ENCODE results near the gene LRRC4.

Gene LRRC4

DNA sequence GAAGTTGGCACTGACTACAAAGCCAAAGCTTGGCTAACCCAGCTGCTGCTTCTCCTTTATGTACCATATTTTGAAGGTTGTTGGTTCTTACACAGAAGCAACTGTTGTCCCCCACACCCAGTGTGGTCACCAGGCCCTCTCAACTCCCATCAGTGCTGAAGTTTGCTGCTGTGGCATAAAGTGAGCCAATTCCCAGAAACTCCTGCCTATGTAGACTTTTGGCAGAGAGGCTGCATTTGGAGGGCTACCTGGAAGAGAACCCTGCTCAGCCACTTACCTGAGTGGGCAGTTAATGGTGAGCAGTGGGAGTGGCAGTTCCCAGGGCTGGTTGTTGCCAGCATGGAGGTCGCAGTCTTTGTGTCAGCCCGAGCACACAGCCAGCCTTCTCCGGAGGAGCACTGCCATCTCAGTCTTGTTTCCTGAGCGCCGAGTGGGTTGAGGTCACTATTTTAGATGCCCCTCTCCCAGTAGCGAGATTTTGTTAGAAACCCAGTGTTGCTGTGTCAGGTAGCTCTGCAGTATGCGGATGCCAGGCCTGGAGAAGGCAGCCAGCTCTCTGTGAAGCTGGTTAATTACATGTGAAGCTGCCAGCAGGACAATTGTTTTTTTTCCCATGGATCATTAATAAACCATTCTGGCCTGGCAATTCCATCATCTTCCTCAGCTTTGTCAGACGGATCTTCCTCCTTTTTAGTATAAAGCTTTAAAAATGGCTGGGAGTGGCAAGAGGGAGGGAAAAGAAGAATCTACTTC lies 24.5 kb downstream of the LRRC4 start:
- Histone ChIP-seq H3K4me1 (ENCODE audit: insufficient read depth, poor library complexity, severe bottlenecking) (no peaks in the 10 kb centered on the region), H3K27ac (ENCODE audit: poor library complexity, severe bottlenecking) (no peak overlapping the region), H3K4me3 (ENCODE audit: severe bottlenecking) (no peak overlapping the region), H3K27me3 (ENCODE audit: insufficient read depth, poor library complexity, severe bottlenecking) (no peaks in the 10 kb centered on the region), H3K9me3 (ENCODE audit: severe bottlenecking) (no peaks in the 10 kb centered on the region), H3K36me3 (ENCODE audit: low read depth) (no peaks in the 10 kb centered on the region)
- no peak for DNase-seq (ENCODE audit: low spot score)
- no peak for ATAC-seq (ENCODE audit: low read depth)
- TF ChIP-seq, protein P1, sequence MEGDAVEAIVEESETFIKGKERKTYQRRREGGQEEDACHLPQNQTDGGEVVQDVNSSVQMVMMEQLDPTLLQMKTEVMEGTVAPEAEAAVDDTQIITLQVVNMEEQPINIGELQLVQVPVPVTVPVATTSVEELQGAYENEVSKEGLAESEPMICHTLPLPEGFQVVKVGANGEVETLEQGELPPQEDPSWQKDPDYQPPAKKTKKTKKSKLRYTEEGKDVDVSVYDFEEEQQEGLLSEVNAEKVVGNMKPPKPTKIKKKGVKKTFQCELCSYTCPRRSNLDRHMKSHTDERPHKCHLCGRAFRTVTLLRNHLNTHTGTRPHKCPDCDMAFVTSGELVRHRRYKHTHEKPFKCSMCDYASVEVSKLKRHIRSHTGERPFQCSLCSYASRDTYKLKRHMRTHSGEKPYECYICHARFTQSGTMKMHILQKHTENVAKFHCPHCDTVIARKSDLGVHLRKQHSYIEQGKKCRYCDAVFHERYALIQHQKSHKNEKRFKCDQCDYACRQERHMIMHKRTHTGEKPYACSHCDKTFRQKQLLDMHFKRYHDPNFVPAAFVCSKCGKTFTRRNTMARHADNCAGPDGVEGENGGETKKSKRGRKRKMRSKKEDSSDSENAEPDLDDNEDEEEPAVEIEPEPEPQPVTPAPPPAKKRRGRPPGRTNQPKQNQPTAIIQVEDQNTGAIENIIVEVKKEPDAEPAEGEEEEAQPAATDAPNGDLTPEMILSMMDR (IDR thresholded peaks at IDR 0.05; ENCODE audit: poor library complexity, severe bottlenecking): no peak

DNA sequence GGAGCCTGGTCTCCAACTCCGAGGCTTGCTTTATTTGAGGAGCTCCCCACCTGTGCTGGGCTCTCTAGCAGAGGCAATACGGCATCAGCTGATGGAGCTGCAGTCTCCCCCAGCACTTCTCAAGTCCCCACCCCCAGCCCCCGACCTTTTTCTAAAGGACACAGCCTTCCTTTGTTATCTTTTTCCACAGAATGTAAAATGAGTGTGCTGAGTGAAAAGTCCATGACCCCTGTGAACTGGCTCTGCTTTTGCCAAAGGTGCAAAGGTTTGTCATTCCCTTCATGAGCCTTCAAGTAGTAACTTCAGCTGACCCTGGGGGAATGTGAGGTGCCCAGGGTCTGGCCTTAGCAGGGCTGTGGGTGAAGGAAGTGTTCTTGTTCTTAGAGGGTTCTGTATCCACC lies 25.5 kb downstream of the LRRC4 start:
- Histone ChIP-seq H3K4me1 (ENCODE audit: insufficient read depth, poor library complexity, severe bottlenecking) (no peaks in the 10 kb centered on the region), H3K4me3 (ENCODE audit: severe bottlenecking) (no peak overlapping the region), H3K9me3 (ENCODE audit: severe bottlenecking) (no peaks in the 10 kb centered on the region), H3K36me3 (ENCODE audit: low read depth) (no peaks in the 10 kb centered on the region), H3K27ac (ENCODE audit: poor library complexity, severe bottlenecking) (no peak overlapping the region), H3K27me3 (ENCODE audit: insufficient read depth, poor library complexity, severe bottlenecking) (no peaks in the 10 kb centered on the region)
- no peak for DNase-seq (ENCODE audit: low spot score)
- TF ChIP-seq, protein P1 (IDR thresholded peaks at IDR 0.05; ENCODE audit: poor library complexity, severe bottlenecking): no peak
- ATAC-seq (ENCODE audit: low read depth): no peak

DNA sequence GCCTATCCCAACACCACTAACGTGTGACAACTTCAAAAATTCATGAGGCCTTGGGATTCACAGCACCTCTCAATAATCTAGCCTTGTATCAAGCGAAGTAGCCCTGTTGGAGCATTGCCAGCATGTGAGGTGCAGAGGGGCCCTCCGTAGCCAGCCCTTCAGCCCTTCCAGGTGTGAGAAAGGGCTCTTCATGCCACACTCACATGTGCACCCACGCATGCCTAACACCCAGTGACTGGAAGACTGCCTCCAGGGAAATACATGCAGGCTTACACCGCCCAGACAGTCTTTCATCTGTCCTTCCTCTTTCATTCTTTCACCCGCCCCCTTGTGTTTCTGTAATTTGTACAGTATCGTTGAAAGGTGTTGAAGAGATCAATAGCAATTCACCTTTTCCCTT lies 26.1 kb downstream of the LRRC4 start:
- Histone ChIP-seq H3K27ac (ENCODE audit: poor library complexity, severe bottlenecking) (no peak overlapping the region), H3K4me3 (ENCODE audit: severe bottlenecking) (no peak overlapping the region), H3K9me3 (ENCODE audit: severe bottlenecking) (no peaks in the 10 kb centered on the region), H3K27me3 (ENCODE audit: insufficient read depth, poor library complexity, severe bottlenecking) (no peaks in the 10 kb centered on the region), H3K4me1 (ENCODE audit: insufficient read depth, poor library complexity, severe bottlenecking) (no peaks in the 10 kb centered on the region), H3K36me3 (ENCODE audit: low read depth) (no peaks in the 10 kb centered on the region)
- DNase-seq (ENCODE audit: low spot score) (no peak), ATAC-seq (ENCODE audit: low read depth) (no peak)
- TF ChIP-seq, protein P1 (IDR thresholded peaks at IDR 0.05; ENCODE audit: poor library complexity, severe bottlenecking): no peak

DNA sequence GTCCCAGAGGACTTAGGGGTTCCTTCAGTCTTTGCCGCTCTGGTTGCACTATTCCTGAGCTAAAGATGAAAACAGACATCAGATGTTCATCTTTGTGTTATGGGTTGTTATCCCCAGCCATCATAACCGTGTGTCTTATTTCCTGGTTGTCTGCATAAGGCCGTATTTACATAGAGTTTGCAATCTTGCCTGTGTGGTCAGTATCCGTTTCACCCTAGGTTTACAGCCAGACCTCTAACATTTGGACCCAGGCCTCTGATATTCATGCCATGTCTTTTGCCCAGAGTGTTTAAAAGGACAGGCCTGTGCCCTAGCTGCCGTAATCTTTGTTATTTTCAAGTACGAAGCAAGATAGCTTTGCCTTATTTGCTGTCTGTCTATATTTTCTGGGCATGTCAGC lies 26.6 kb downstream of the LRRC4 start:
- ATAC-seq (ENCODE audit: low read depth) (no peak), DNase-seq (ENCODE audit: low spot score) (no peak)
- Histone ChIP-seq H3K27me3 (ENCODE audit: insufficient read depth, poor library complexity, severe bottlenecking) (no peaks in the 10 kb centered on the region), H3K4me3 (ENCODE audit: severe bottlenecking) (no peak overlapping the region), H3K27ac (ENCODE audit: poor library complexity, severe bottlenecking) (no peak overlapping the region), H3K9me3 (ENCODE audit: severe bottlenecking) (no peaks in the 10 kb centered on the region), H3K36me3 (ENCODE audit: low read depth) (0 out of 2 replicates have a peak, but pooled peaks cover 1% of the 10 kb centered on the region), H3K4me1 (ENCODE audit: insufficient read depth, poor library complexity, severe bottlenecking) (no peaks in the 10 kb centered on the region)
- TF ChIP-seq, protein P1 (IDR thresholded peaks at IDR 0.05; ENCODE audit: poor library complexity, severe bottlenecking): no peak

DNA sequence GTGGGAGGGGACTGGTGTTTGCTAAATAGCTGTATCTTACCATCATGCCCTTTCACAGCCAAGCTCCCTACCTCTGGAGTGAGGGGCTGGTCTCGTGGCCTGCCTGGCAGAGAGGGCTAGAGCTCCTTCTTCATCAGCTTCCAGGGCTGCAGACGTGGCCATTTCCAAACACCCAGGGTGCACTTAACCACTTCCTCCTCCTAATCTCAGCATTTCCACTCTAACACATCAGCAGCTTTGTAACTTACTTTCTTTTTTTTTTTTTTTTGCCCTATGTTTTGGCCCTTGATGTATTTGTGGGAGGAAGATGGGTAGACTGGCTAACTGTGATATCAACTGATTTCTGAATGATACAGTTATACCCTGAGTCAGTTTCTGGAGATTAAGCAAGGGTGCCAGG lies 27.4 kb downstream of the LRRC4 start:
- 0 out of 2 replicates have a peak, but pooled peaks cover 3% of the 10 kb centered on the region for H3K36me3 ChIP-seq (ENCODE audit: low read depth)
- no peaks in the 10 kb centered on the region for H3K9me3 ChIP-seq (ENCODE audit: severe bottlenecking)
- ATAC-seq (ENCODE audit: low read depth): no peak
- no peaks in the 10 kb centered on the region for H3K27me3 ChIP-seq (ENCODE audit: insufficient read depth, poor library complexity, severe bottlenecking)
- no peaks in the 10 kb centered on the region for H3K4me1 ChIP-seq (ENCODE audit: insufficient read depth, poor library complexity, severe bottlenecking)
- TF ChIP-seq, protein P1 (IDR thresholded peaks at IDR 0.05; ENCODE audit: poor library complexity, severe bottlenecking): no peak
- H3K27ac ChIP-seq (ENCODE audit: poor library complexity, severe bottlenecking): no peak overlapping the region
- no peak overlapping the region for H3K4me3 ChIP-seq (ENCODE audit: severe bottlenecking)
- DNase-seq (ENCODE audit: low spot score): no peak

Measured in RWPE2 (cell line).